Measurements from ENCODE around the gene MAGI1. TPM values are rescaled to one million over a fixed set of nuclear protein-coding genes. Genes with fewer than 3 reads are reported as not detected.

MAGI1 gene
- total and polyA plus RNA-seq, 2 experiments from 2014 or later, result 33.9 to 87.0 TPM

DNA sequence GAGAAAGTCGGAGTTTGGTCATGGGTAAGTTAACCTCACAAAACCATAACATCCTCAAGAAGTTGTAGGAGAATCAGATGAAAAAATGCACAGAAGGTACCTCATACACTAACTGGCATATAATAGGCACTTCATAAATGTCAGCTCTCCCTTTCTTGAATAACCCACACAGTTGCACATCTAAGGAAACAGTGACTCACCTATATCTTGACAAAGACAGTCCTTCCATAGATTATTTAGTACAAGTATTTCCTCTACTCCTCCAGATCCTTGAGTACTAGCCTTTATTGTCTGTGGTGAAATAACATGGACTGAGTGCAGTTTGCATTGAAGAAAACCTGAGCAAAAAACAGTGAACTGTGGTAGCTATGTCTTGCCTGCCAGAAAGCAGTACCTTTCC, 46.6 kb downstream of the MAGI1 start:
- no peaks in the 10 kb centered on the region for H3K9me3 ChIP-seq (ENCODE audit: low read depth)
- H3K4me3 ChIP-seq, result no peak overlapping the region
- H3K4me1 ChIP-seq (ENCODE audit: low read depth), result peaks cover 30% of the 10 kb centered on the region
- DNase-seq (ENCODE audit: low read depth in 1 of 2, low spot score in 1 of 2), result peak in 1 of 2 donors; percentile 61
- no peaks in the 10 kb centered on the region for H3K27me3 ChIP-seq
- H3K36me3 ChIP-seq, result no peaks in the 10 kb centered on the region
- TF ChIP-seq, protein P1, sequence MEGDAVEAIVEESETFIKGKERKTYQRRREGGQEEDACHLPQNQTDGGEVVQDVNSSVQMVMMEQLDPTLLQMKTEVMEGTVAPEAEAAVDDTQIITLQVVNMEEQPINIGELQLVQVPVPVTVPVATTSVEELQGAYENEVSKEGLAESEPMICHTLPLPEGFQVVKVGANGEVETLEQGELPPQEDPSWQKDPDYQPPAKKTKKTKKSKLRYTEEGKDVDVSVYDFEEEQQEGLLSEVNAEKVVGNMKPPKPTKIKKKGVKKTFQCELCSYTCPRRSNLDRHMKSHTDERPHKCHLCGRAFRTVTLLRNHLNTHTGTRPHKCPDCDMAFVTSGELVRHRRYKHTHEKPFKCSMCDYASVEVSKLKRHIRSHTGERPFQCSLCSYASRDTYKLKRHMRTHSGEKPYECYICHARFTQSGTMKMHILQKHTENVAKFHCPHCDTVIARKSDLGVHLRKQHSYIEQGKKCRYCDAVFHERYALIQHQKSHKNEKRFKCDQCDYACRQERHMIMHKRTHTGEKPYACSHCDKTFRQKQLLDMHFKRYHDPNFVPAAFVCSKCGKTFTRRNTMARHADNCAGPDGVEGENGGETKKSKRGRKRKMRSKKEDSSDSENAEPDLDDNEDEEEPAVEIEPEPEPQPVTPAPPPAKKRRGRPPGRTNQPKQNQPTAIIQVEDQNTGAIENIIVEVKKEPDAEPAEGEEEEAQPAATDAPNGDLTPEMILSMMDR (IDR thresholded peaks at IDR 0.05; ENCODE audit: low read depth, low read length), result no peak
- no peak overlapping the region for H3K27ac ChIP-seq

DNA sequence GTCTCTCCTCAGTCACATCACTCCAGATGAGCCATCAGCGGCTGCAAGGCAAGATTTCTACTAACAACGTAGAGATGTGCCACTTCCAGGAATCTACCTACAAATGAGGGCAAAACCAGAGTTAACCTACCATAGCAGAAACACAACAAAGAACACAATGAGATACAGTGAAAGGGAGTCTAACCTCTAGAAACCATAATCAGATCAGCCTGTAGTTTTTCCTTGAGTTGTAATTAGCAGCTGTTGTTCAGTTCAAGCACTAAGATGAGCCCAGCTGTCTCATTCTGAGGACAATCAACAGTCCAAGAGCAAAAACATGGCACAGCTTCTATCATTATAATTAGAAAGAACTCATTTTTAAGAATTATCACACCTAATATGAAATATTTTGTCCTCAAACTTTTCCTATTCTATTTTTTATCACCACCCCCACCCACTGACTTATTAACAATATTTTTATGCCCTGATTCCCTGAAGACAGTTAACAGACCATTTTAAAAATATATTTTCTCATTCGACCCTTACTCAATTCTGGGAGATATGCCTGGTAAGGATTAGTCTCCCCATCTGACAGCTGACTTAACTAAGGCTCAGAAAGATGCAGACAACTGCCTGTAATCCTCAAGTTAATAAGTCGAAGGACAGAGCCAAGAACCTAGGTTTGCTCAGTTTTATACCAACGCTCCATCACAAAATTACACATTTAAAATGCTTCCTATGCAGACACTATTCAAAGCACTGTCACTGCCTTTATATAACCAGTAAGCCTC, 50.1 kb downstream of the MAGI1 start:
- H3K9me3 ChIP-seq (ENCODE audit: low read depth), result no peaks in the 10 kb centered on the region
- TF ChIP-seq, protein P1 (IDR thresholded peaks at IDR 0.05; ENCODE audit: low read depth, low read length), result no peak
- DNase-seq (ENCODE audit: low read depth in 1 of 2, low spot score in 1 of 2), result no peak
- H3K36me3 ChIP-seq, result no peaks in the 10 kb centered on the region
- no peak overlapping the region for H3K27ac ChIP-seq
- H3K4me1 ChIP-seq (ENCODE audit: low read depth), result peaks cover 41% of the 10 kb centered on the region
- H3K4me3 ChIP-seq, result no peak overlapping the region
- no peaks in the 10 kb centered on the region for H3K27me3 ChIP-seq

DNA sequence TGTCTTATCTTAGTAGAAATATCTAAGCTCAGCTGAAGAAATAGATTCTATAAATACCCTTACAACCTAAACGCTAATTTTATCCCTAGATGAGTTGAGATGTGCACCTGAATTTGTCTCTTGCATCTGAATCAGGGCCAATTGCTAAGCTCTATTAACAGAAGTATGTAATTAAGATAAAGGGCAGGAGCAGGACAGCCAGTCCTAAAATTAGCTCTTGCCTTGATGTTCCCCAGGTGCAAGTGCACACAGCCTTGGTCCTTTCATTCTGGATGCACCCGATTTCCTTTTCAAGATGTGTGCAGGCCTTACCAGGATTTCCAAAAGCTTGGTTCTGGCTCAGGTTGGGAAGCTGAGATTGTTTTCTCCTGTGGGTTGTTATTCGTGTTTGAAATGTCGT, 52.4 kb downstream of the MAGI1 start:
- TF ChIP-seq, protein P1 (IDR thresholded peaks at IDR 0.05; ENCODE audit: low read depth, low read length), result no peak
- DNase-seq (ENCODE audit: low read depth in 1 of 2, low spot score in 1 of 2), result no peak
- H3K27ac ChIP-seq, result peak overlapping the region; percentile 59
- no peak overlapping the region for H3K4me3 ChIP-seq
- H3K9me3 ChIP-seq (ENCODE audit: low read depth), result no peaks in the 10 kb centered on the region
- H3K4me1 ChIP-seq (ENCODE audit: low read depth), result peaks cover 41% of the 10 kb centered on the region
- no peaks in the 10 kb centered on the region for H3K36me3 ChIP-seq
- H3K27me3 ChIP-seq, result no peaks in the 10 kb centered on the region

- Histone ChIP-seq H3K9me3 (ENCODE audit: low read depth) (no peaks in the 10 kb centered on the region), H3K27me3 (no peaks in the 10 kb centered on the region), H3K4me3 (no peak overlapping the region), H3K27ac (no peak overlapping the region), H3K4me1 (ENCODE audit: low read depth) (peaks cover 32% of the 10 kb centered on the region), H3K36me3 (no peaks in the 10 kb centered on the region)
- no peak for DNase-seq (ENCODE audit: low read depth in 1 of 2, low spot score in 1 of 2)
- TF ChIP-seq, protein P1 (IDR thresholded peaks at IDR 0.05; ENCODE audit: low read depth, low read length), result no peak
These were observed 53.7 kb downstream of the MAGI1 start for GRCh38 chr3:65984975-65985374.

GRCh38 chr3:65983100-65983499, 55.6 kb downstream of the MAGI1 start:
- TF ChIP-seq, protein P1 (IDR thresholded peaks at IDR 0.05; ENCODE audit: low read depth, low read length), result no peak
- H3K27ac ChIP-seq, result no peak overlapping the region
- H3K9me3 ChIP-seq (ENCODE audit: low read depth), result no peaks in the 10 kb centered on the region
- H3K4me1 ChIP-seq (ENCODE audit: low read depth), result peaks cover 23% of the 10 kb centered on the region
- DNase-seq (ENCODE audit: low read depth in 1 of 2, low spot score in 1 of 2), result no peak
- H3K4me3 ChIP-seq, result no peak overlapping the region
- no peaks in the 10 kb centered on the region for H3K27me3 ChIP-seq
- no peaks in the 10 kb centered on the region for H3K36me3 ChIP-seq
